HG03565 (cell line): ENCODE measurements around the gene EXOSC5.
"Not testable (repeated sequence)": the region's sequence is repeated elsewhere in the genome, so short reads cannot be mapped to it uniquely, and the experiment has no call there.

Source experiments
- ATAC-seq: cut with Tn5 transposase; IDR thresholded peaks from one replicate; pipeline ENCODE4 v1.9.1; 2021; ENCODE audit warnings: mild to moderate bottlenecking, moderate library complexity; ENCODE audit not compliant: unreplicated experiment

EXOSC5 gene

GRCh38 chr19:41351339-41352245 lies 45.6 kb downstream of the EXOSC5 start:
- ATAC-seq = no peak

- ATAC-seq = no peak
Measured at GRCh38 chr19:41350735-41351338, 46.3 kb downstream of the EXOSC5 start.

- ATAC-seq = not testable (repeated sequence)
Measured at GRCh38 chr19:41346916-41347315, 50.2 kb downstream of the EXOSC5 start.

- ATAC-seq = no peak
Measured at GRCh38 chr19:41344162-41344561, 53.0 kb downstream of the EXOSC5 start.

GRCh38 chr19:41341669-41342490 lies 55.3 kb downstream of the EXOSC5 start:
- no peak for ATAC-seq

GRCh38 chr19:41339936-41340335 lies 57.2 kb downstream of the EXOSC5 start:
- no peak for ATAC-seq
